HG03095 (cell line): ENCODE results near the gene MTA2.

Experiments used
- ATAC-seq: cut with Tn5 transposase; IDR thresholded peaks from one replicate; pipeline ENCODE4 v1.9.1; 2021; ENCODE audit warnings: moderate library complexity; ENCODE audit not compliant: unreplicated experiment

The MTA2 gene

DNA sequence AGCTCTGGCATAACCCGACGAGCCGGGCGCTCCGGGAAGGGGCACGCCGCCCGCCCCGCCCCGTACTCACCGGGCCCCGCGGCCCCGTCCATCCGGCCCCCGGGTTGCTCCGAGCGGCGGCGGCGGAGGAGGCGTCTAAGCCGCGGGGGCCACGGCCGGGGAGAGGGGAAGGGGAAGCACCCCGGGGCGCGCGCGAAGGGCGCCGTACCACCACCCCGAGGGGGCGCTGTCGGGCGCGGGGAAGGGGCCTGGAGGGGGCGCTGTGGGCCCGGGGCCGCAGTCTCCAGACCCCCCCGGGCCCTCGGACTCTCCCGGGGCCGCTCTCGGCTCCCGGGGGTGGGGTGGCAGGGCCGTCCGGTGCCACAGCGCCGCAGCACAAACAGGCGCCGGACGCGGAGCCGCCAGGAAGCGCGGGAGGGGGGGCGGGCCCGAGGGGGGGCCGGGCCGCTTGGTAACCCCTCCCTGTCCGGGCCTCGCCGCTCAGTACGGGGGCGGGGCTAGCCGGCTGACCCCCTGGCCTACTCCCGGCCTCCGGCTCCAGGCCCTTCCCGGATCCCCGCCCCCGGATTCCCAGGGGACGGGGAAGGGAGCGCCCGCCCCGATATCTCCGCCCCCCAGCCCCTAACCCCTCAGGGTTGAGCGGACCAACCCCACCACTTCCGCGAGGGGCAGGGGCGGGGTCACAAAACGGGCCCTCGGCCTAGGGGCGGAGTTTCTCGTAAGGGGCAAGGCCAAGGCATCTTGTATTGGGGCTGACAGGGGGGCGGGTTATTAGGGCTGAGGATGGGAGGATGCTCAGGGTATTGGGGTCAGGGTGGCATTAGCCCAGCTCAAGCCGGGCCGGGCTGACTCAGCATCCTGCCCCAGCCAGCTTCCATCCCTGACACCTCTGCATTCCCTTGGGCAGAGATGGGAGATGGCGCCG, 11.0 kb upstream of the MTA2 start, which contains the start of the genes EML3 and ROM1:
Gene EML3, minus strand, starts transcription at position 410 of the 925 bp plus-strand sequence. Its CDS starts 318 bp downstream, at position 92.
Gene ROM1, plus strand, starts transcription at position 892 of the 925 bp plus-strand sequence. Its CDS starts 25 bp downstream, at position 917.
- peak; percentile 64 for ATAC-seq

GRCh38 chr11:62611705-62612365, 10.2 kb upstream of the MTA2 start:
- ATAC-seq, result no peak

DNA sequence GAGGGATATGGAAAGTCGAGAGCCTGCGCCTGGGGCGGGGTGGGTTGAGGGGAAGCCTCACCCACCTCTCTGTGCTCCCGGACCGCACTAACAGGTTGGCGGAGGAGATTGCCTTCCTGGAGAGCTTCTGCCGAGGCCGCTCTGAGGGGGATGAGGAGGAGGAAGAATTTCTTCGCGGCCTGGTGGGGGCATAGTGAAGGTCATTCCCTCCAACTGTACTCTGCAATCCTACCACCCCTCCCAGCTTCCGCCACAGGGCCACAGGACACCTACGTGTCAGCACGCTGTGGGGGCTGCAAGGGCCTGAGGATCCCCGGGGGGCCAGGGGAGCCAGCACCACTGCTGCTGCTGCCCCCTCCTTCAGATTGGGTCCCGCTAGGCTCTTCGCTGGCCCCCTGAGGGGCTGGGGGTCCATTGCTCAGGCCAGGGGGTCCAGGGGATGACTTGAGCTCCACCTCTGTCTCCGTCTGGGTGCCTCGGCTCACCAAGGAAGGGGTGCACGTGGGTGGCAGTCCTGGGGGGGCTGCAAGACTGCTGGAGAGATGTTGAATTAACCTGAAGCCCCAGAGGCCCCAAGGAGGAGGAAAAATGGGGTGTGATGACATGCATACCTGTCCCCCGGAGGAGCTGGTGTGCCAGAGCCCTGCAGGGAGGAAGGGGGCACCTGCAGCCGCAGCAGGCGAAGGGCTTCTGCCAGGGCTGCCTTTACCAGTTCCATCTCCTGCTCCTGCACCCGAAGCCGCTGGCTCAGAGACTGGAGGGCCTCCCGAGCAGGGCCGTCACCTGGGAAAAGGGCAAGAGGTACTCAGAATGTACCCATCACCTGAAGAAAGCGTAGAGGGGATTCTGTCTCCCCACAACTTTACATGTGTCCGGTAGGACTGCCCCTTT, 9.4 kb upstream of the MTA2 start:
- ATAC-seq, result no peak

- no peak for ATAC-seq
These were observed 8.7 kb upstream of the MTA2 start for GRCh38 chr11:62610403-62610802.

DNA sequence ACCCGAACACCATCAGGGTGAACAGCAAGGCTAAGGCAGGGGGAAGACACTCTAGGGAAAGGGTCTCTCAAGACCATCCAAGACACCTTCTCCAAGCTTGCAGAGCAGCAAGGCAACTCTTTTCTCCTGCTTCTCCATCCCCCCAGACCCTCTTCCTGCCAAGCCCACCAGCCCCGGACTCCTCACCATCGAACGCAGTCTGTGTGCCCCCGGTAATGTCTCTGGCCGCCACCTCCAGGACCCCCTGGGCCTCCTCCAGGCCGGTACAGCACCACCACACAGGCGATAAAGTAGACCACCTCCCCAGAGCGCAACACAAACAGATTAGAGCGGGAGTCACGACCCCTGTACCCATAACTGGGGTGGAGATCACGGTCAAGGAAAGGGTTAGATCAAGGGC, 7.1 kb upstream of the MTA2 start:
- ATAC-seq, result no peak

DNA sequence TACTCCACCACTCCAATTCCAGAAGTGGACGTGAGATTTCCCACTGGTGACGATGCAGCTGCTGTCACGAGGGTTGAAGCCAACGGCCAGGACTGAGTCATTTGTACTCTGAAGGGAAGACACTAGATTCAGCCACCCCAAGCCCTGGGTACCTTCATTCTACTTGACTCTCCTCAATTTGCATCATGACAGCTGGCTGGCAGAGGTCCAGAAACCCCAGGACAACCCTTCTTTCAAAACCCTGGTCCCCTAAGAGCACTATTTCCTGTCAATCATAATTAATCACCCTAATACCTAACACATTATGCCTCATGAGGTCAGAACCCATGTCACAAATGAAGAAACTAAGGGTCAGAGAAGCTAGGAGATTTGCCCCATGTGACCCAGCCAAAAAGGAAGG, 6.0 kb upstream of the MTA2 start:
- ATAC-seq, result no peak

DNA sequence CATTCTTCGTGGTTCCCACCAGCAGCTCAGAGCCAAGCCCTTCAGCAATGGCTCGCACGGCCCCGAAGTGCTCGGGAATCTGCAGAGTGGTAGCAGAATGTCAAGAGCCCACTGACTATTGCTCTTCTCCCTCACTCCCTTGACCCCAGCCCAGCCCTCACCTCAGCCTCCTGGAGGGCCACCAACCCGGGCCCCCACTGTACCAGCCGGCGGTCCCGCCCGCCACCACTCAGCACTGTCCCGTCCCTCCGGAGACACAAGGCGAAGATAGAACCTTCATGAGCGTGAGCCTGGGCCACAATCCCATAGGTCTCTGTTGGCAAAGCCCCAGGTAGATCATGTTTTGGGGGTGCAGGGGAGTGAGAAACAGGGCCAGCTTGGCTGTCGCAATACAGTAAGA, 4.2 kb upstream of the MTA2 start:
- ATAC-seq, result no peak

GRCh38 chr11:62605467-62605866, 3.8 kb upstream of the MTA2 start:
- ATAC-seq, result no peak

GRCh38 chr11:62604460-62605120, 2.9 kb upstream of the MTA2 start:
- ATAC-seq, result no peak

GRCh38 chr11:62603776-62604299, 2.2 kb upstream of the MTA2 start:
- ATAC-seq, result no peak

- ATAC-seq, result no peak
These were observed 1.4 kb upstream of the MTA2 start for GRCh38 chr11:62603072-62603408.

DNA sequence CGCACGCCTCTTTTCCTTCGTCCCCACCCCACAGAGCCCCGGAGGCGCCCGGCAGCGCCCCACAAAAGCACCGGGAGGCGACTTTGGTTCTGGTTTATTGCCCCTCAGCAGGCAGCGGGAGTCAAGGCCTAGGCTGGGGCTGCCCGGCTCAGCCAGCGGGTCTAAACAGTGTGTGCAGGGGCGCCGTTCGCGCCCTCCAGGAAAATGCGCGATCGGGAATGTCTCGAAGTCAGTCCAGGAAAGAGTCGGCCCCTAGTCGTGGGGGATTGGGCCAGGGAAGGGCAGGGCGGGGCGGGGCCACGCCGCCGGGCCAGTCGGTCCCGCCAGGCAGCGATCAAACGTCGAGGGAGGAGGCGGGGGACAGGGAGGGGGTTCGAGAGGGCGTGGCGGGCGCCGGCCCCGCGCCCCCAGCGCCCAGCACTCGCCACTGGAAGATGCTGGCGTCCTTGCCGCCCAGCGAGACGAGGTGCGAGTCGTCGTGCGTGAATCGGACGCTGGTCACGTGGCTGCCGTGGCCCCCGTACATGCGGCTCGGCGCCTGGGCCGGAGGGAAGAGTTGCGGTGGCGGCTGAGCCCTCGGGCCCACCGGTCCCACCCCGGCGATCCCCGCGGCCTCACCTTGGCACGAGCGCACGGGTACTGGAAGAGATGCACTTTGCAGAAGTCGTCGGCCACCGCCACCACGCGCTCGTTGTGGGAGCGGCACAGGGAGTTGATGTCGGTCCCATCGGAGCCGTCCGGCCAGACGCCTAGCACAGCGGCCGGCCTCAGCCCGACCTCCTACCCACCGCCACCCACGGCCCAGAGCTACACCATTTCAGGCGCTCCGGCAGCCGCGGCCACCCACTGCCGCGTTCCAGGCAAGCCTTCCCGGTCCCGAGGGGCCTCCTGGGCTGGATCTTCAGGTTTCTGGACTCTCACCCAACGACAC, 741 bp upstream of the MTA2 start:
- ATAC-seq, result no peak

DNA sequence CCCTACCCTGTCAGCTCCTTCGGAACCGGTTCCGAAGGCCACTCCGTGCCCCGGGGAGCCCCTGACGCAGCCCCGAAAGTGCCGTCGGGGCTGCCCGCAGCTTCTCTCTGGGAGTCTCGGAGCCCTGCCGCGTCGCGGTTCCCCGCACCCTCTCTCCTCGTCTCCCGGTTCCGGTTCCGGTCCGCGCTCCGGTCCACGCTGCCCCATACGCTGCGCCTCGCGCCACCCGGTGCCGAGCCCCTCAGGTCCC, 618 bp downstream of the MTA2 start:
- ATAC-seq, result peak; percentile 4

GRCh38 chr11:62600367-62601121, 1.1 kb downstream of the MTA2 start:
- ATAC-seq, result no peak

DNA sequence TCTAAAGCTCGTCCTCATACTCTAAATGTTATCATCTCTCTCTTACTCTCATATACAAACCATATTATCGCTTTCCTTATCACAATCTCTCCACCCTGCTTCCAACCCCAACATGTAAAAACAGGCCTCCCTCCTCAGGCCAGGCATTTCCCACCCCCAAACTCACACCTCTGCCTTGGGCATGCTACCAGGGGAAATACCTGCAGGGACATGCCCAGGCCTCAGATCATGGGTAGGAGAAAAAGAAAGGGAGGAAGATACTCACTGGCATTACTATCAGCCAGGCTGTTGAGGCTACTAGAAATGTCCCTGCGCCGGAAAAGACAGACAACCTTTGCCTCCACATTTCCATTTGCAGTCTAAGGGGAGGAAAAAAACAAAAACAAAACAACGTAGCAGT, 1.8 kb downstream of the MTA2 start:
- ATAC-seq, result no peak

GRCh38 chr11:62599069-62599696, 2.5 kb downstream of the MTA2 start:
- peak; percentile 50 for ATAC-seq

GRCh38 chr11:62595124-62595523, 6.5 kb downstream of the MTA2 start:
- ATAC-seq, result no peak

- no peak for ATAC-seq
These were observed 8.1 kb downstream of the MTA2 start for GRCh38 chr11:62593434-62594044.
